ENCODE measurements around the gene SKOR2.
"Not testable (repeated sequence)": the region's sequence is repeated elsewhere in the genome, so short reads cannot be mapped to it uniquely, and the experiment has no call there.

SKOR2 gene

GRCh38 chr18:47195961-47196360 is 55.5 kb downstream of the SKOR2 start:
- DNase-seq: not testable (repeated sequence)

- no peak for DNase-seq
Observed at GRCh38 chr18:47191961-47192360, 59.5 kb downstream of the SKOR2 start.

GRCh38 chr18:47187721-47188120 is 63.7 kb downstream of the SKOR2 start:
- no peak for DNase-seq

GRCh38 chr18:47184419-47185050 is 66.9 kb downstream of the SKOR2 start:
- DNase-seq: no peak

- not testable (repeated sequence) for DNase-seq
Observed at GRCh38 chr18:47182156-47182555, 69.3 kb downstream of the SKOR2 start.

- no peak for DNase-seq
Observed at GRCh38 chr18:47180765-47181164, 70.7 kb downstream of the SKOR2 start.

- DNase-seq: no peak
Observed at GRCh38 chr18:47179520-47179919, 71.9 kb downstream of the SKOR2 start.

- DNase-seq: peak; percentile 49 to 80 (median 70)
Observed at GRCh38 chr18:47175898-47176575, 75.4 kb downstream of the SKOR2 start, which contains the start of gene IER3IP1. TSS of gene IER3IP1 (minus strand) at chr18:47176364. CDS start at chr18:47176277, 87 bp downstream.

- DNase-seq: no peak
Observed at GRCh38 chr18:47175283-47175897, 76.1 kb downstream of the SKOR2 start.

- DNase-seq: no peak
Observed at GRCh38 chr18:47174545-47175116, 76.8 kb downstream of the SKOR2 start.

- DNase-seq: no peak
Observed at GRCh38 chr18:47172476-47172875, 79.0 kb downstream of the SKOR2 start.

- DNase-seq: no peak
Observed at GRCh38 chr18:47168913-47169312, 82.5 kb downstream of the SKOR2 start.

- DNase-seq: no peak
Observed at GRCh38 chr18:47168509-47168908, 83.0 kb downstream of the SKOR2 start.

- DNase-seq: no peak
Observed at GRCh38 chr18:47166294-47166693, 85.2 kb downstream of the SKOR2 start.

GRCh38 chr18:47163241-47163640 is 88.2 kb downstream of the SKOR2 start:
- DNase-seq: no peak

GRCh38 chr18:47160256-47160655 is 91.2 kb downstream of the SKOR2 start:
- no peak for DNase-seq

- DNase-seq: not testable (repeated sequence)
Observed at GRCh38 chr18:47158404-47158803, 93.1 kb downstream of the SKOR2 start.

Measured in activated naive CD4-positive, alpha-beta T cell (primary cell).